SU-DHL-6 (cell line): ENCODE measurements around the gene RAB27B.

Experiments
- CTCF ChIP-seq: fragments of 200-600 bp; sonication (generic); IDR thresholded peaks from one replicate; pipeline ENCODE4 v1.5.1; 2017; ENCODE audit warnings: antibody characterized with exemption, mild to moderate bottlenecking, low read length, moderate library complexity; ENCODE audit not compliant: insufficient read depth, poor library complexity, severe bottlenecking
- EZH2phosphoT487 ChIP-seq: fragments of 200-600 bp; sonication (generic), shearing (Covaris generic); conservative IDR thresholded peaks from 2 replicates; pipeline ENCODE4 v1.6.1; 2018; ENCODE audit warnings: mild to moderate bottlenecking, antibody characterized with exemption, low read length, moderate library complexity, mixed read lengths

- TF ChIP-seq CTCF (no peak), EZH2phosphoT487 (no peak)
Observed at GRCh38 chr18:54852780-54853675, 24.8 kb downstream of the RAB27B start.
